NCI-H1092 treated with DMSO at 0.1 percent for 48 hours (cell line): ENCODE data around the gene PTPN12.

Experiments
- DNase-seq: peaks from one replicate; lab custom pipeline; 2025; lab: John Stamatoyannopoulos, UW

PTPN12 gene

DNA sequence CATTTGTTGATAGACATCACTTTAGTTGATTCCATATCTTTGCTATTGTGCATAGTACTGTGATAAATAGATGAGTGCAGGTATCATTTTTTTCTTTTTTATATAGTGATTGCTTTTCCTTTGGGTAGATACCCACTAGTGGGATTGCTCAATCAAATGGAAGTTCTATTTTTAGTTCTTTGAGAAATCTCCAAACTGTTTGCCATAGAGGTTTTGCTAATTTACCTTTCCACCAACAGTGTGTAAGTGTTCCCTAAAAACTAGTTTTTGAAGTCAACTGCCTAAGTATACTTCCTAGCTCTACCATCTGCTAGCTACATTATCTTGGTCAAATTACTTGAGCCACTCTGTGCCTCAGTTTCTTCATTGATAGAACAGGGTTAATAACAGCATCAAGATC is 127.6 kb downstream of the PTPN12 start:
- DNase-seq: no peak

DNA sequence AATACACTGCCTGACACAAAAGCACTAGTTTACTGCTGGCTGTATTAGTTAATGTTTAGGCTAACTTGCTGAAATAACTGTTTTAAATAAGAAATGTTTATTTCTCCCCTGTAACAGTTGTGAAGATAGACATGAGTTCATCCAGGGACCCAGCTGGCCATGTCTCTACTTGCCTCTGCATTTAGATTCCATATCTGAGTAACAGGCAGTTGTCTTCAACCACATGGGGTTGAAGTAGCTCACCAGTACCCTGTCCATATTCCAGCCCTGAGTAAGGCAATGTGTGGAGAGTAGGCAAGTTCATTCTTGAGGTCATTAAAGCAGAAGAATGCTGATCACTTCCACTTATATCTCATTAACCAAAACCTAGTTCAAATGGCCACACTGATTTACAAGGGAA is 128.1 kb downstream of the PTPN12 start:
- DNase-seq: no peak

GRCh38 chr7:77667459-77668086 is 130.5 kb downstream of the PTPN12 start:
- no peak for DNase-seq

DNA sequence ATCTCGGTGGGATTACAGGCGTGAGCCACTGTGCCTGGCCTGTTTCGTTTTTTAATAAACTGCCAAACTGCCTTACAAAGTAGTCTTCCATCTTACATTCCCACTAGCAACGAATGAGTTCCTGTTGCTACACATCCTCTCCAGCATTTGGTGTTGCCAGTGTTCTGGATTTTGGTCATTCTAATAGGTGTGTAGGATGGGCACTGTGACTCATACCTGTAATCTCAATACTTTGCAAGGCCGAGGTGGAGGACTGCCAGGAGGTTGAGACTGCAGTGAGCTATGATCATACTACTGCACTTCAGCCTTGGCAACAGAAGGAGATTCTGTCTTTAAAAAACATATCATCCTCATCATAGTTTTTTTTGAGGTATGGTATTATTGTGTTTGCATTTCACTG is 137.8 kb downstream of the PTPN12 start:
- DNase-seq: no peak

DNA sequence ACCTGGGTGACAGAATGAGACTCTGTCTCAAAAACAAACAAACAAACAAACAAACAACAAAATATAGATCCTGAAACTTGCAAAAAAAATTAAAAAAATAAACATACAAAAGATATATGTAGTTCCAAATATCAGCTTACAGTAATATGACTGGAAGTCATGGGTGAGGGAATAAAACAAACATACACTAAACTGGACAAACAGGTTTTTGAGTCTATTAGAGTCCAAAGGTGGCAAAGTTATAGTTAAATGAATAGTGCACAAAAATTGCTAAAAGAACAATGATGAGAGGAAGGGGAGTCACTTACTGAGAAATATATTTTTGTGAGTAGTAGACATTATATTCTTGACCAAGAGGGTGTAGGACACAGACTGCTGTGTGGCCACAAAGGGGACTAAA is 142.5 kb downstream of the PTPN12 start:
- DNase-seq: no peak

GRCh38 chr7:77680266-77680665 is 143.2 kb downstream of the PTPN12 start:
- DNase-seq: no peak

- DNase-seq: no peak
Observed at GRCh38 chr7:77684030-77684429, 146.9 kb downstream of the PTPN12 start.

- peak; percentile 29 for DNase-seq
Observed at GRCh38 chr7:77685233-77685632, 148.1 kb downstream of the PTPN12 start.

DNA sequence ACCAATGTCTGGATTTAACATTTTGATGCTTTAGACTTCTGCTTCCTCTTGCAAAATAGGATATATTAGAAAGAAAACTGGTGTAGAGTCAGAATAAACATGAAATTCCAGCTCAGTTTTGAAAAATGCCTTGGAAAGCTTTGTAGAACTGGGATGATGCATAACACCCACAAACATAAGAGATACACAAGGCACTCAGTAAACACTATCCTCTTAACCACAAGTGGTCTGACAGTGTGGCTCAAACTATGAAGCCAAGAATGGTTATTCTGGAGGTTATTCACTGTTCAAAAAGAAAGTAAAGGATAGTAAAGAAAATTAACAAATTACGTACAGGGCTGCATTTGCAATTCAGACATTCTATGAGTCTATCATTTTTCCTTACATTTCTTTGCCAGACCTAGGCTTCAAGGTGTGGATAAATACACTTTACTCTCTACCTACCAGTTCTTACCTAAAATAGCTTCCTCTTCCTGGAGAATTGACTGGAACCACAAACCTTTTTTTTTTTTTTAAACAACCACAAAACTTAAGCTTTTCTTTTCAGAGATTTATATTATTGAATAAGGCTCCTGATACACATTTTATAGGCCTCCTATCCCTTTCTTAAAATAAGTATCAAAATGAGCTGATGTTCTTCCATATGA is 150.1 kb downstream of the PTPN12 start:
- no peak for DNase-seq

GRCh38 chr7:77687747-77688144 is 150.7 kb downstream of the PTPN12 start:
- no peak for DNase-seq
